ENCODE measurements around the gene FSTL4. TPM values are rescaled to one million over a fixed set of nuclear protein-coding genes. Genes with fewer than 3 reads are reported as not detected.

FSTL4 gene
- total and polyA plus RNA-seq, 2 donors (not counting 1 experiment from before 2014, with no cell fraction given), result 0.31 to 6.7 TPM

- H3K27me3 Mint-ChIP-seq, result no peaks in the 10 kb centered on the region
- H3K36me3 ChIP-seq (replicated peaks in 1 of 2; ENCODE audit: control extremely low read depth in 1 of 2, control insufficient read depth in 1 of 2, extremely low read depth in 1 of 2, insufficient read depth in 2 of 2, low read length in 1 of 2), result no peaks in the 10 kb centered on the region
- no peaks in the 10 kb centered on the region for H3K9me3 Mint-ChIP-seq (ENCODE audit: insufficient read depth)
- no peak overlapping the region for H3K27ac ChIP-seq (ENCODE audit: low read length in 2 of 2)
- no peak overlapping the region for H3K9ac ChIP-seq (ENCODE audit: low read length)
- DNase-seq, result no peak
- POLR2A ChIA-PET, result no interaction called here
- H3K4me3 ChIP-seq (ENCODE audit: control extremely low read depth in 1 of 5, extremely low read depth in 1 of 5, insufficient read depth in 1 of 5, low read depth in 2 of 5, low read length in 4 of 5), result no peak overlapping the region
- H4K20me1 ChIP-seq (ENCODE audit: control insufficient read depth, insufficient read depth, low read length, poor library complexity, severe bottlenecking), result no peaks in the 10 kb centered on the region
- no peaks in the 10 kb centered on the region for H3K4me1 ChIP-seq (ENCODE audit: control insufficient read depth in 2 of 2, insufficient read depth in 2 of 2, low read length in 2 of 2)
- no peak overlapping the region for H3K27ac Mint-ChIP-seq
- no peak for ATAC-seq (ENCODE audit: low read depth)
- CTCF ChIA-PET, result no interaction called here
- no peak for TF ChIP-seq CTCF (IDR thresholded peaks at IDR 0.05)
- TF ChIP-seq EZH2 (IDR thresholded peaks at IDR 0.05; ENCODE audit: borderline replicate concordance, insufficient read depth, low read depth, low read length, poor library complexity, severe bottlenecking), result no peak
- no peak overlapping the region for H2AFZ ChIP-seq (ENCODE audit: insufficient read depth, low read depth, low read length, poor library complexity, severe bottlenecking)
- H3K4me3 Mint-ChIP-seq, result no peak overlapping the region
- intact Hi-C loops (cut with micrococcal nuclease), result no loop called here
- no peaks in the 10 kb centered on the region for H3K27me3 ChIP-seq (replicated peaks in 1 of 4; ENCODE audit: control extremely low read depth in 1 of 4, control insufficient read depth in 3 of 4, insufficient read depth in 4 of 4, low read length in 3 of 4)
- H3K9me3 ChIP-seq (ENCODE audit: control extremely low read depth in 1 of 3, control insufficient read depth in 2 of 3, insufficient read depth in 1 of 3, low read length in 2 of 3), result no peaks in the 10 kb centered on the region
- H3K4me1 Mint-ChIP-seq, result no peaks in the 10 kb centered on the region
- no peaks in the 10 kb centered on the region for H3K79me2 ChIP-seq (ENCODE audit: control insufficient read depth, insufficient read depth, low read length)
- H3K4me2 ChIP-seq (replicated peaks; ENCODE audit: low read depth, low read length, poor library complexity, severe bottlenecking), result no peak overlapping the region
- WGBS (ENCODE audit: insufficient coverage), result 85% methylated on average over 4 of the region's 5 CpGs
Observed at GRCh38 chr5:133444711-133445110, 167.6 kb downstream of the FSTL4 start.

- Histone ChIP-seq H3K27ac (ENCODE audit: low read length in 2 of 2) (no peak overlapping the region), H3K9me3 (ENCODE audit: control extremely low read depth in 1 of 3, control insufficient read depth in 2 of 3, insufficient read depth in 1 of 3, low read length in 2 of 3) (no peaks in the 10 kb centered on the region), H3K9ac (ENCODE audit: low read length) (no peak overlapping the region), H4K20me1 (ENCODE audit: control insufficient read depth, insufficient read depth, low read length, poor library complexity, severe bottlenecking) (no peaks in the 10 kb centered on the region), H3K4me2 (replicated peaks; ENCODE audit: low read depth, low read length, poor library complexity, severe bottlenecking) (no peak overlapping the region), H3K4me1 (ENCODE audit: control insufficient read depth in 2 of 2, insufficient read depth in 2 of 2, low read length in 2 of 2) (no peaks in the 10 kb centered on the region), H3K79me2 (ENCODE audit: control insufficient read depth, insufficient read depth, low read length) (no peaks in the 10 kb centered on the region), H3K4me3 (ENCODE audit: control extremely low read depth in 1 of 5, extremely low read depth in 1 of 5, insufficient read depth in 1 of 5, low read depth in 2 of 5, low read length in 4 of 5) (no peak overlapping the region), H2AFZ (ENCODE audit: insufficient read depth, low read depth, low read length, poor library complexity, severe bottlenecking) (no peak overlapping the region), H3K27me3 (replicated peaks in 1 of 4; ENCODE audit: control extremely low read depth in 1 of 4, control insufficient read depth in 3 of 4, insufficient read depth in 4 of 4, low read length in 3 of 4) (no peaks in the 10 kb centered on the region), H3K36me3 (replicated peaks in 1 of 2; ENCODE audit: control extremely low read depth in 1 of 2, control insufficient read depth in 1 of 2, extremely low read depth in 1 of 2, insufficient read depth in 2 of 2, low read length in 1 of 2) (no peaks in the 10 kb centered on the region)
- no peak overlapping the region for H3K4me3 Mint-ChIP-seq
- H3K4me1 Mint-ChIP-seq, result no peaks in the 10 kb centered on the region
- ChIA-PET CTCF (interaction anchor here (0.6 kb wide), 1 partner anchor 595 kb away, joined by 3 read pairs; no protein-coding TSS in a partner anchor), POLR2A (no interaction called here)
- no peak overlapping the region for H3K27ac Mint-ChIP-seq
- intact Hi-C loops (cut with micrococcal nuclease), result no loop called here
- TF ChIP-seq EZH2 (IDR thresholded peaks at IDR 0.05; ENCODE audit: borderline replicate concordance, insufficient read depth, low read depth, low read length, poor library complexity, severe bottlenecking) (no peak), CTCF (IDR thresholded peaks at IDR 0.05) (no peak)
- H3K27me3 Mint-ChIP-seq, result peaks cover 13% of the 10 kb centered on the region
- no peaks in the 10 kb centered on the region for H3K9me3 Mint-ChIP-seq (ENCODE audit: insufficient read depth)
- ATAC-seq (ENCODE audit: low read depth) (no peak), DNase-seq (no peak)
- WGBS (ENCODE audit: insufficient coverage), result 85% methylated on average over 7 of the region's 7 CpGs
Observed at GRCh38 chr5:133441166-133441815, 171.1 kb downstream of the FSTL4 start.

All from B cell (primary cell).